ENCODE data around the gene USP2.

Gene USP2

DNA sequence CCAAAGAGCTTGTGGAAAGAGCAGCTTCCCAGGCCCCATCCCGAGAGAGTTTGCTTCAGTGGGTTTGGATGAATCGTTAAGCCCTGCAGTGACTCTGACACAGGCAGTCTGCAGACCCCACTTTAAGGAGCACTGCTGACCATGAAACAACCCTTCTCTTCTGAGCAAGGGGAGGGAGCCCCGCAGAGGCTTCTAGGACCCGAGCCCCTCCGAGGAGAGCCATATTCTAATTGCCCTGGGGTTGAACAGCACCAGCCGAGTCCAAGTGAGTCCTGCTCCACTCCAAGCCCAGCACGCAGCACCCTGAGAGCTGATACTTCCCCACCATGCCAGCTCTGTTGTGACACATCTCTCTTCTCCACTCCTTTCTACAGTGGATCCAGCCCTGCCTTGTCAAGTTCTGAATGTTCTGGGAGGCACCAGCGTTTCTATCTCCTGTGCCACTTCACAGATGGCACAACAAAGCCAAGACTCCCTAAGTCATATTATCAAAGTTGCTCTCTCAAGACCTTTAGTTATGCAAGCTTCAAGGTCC lies 10.4 kb downstream of the USP2 start:
- Histone ChIP-seq H3K27me3 (ENCODE audit: low read length) (no peaks in the 10 kb centered on the region), H3K79me2 (ENCODE audit: insufficient read depth, low read length) (no peaks in the 10 kb centered on the region), H3K9me3 (ENCODE audit: insufficient read depth, low read length) (no peaks in the 10 kb centered on the region), H3K36me3 (ENCODE audit: low read length) (no peaks in the 10 kb centered on the region), H3K27ac (ENCODE audit: low read depth, low read length) (no peak overlapping the region), H3K9ac (ENCODE audit: low read length) (no peak overlapping the region), H3K9me2 (replicated peaks; ENCODE audit: insufficient read depth, low read length) (no peaks in the 10 kb centered on the region), H2AFZ (ENCODE audit: low read depth, low read length, severe bottlenecking) (no peak overlapping the region), H3K4me2 (ENCODE audit: low read depth, low read length, poor library complexity, severe bottlenecking) (no peak overlapping the region), H4K20me1 (ENCODE audit: low read depth, low read length) (no peaks in the 10 kb centered on the region), H3K4me3 (ENCODE audit: insufficient read depth, low read length, poor library complexity, severe bottlenecking) (no peak overlapping the region), H3F3A (ENCODE audit: insufficient read depth) (no peaks in the 10 kb centered on the region)
- TF ChIP-seq, protein P1, sequence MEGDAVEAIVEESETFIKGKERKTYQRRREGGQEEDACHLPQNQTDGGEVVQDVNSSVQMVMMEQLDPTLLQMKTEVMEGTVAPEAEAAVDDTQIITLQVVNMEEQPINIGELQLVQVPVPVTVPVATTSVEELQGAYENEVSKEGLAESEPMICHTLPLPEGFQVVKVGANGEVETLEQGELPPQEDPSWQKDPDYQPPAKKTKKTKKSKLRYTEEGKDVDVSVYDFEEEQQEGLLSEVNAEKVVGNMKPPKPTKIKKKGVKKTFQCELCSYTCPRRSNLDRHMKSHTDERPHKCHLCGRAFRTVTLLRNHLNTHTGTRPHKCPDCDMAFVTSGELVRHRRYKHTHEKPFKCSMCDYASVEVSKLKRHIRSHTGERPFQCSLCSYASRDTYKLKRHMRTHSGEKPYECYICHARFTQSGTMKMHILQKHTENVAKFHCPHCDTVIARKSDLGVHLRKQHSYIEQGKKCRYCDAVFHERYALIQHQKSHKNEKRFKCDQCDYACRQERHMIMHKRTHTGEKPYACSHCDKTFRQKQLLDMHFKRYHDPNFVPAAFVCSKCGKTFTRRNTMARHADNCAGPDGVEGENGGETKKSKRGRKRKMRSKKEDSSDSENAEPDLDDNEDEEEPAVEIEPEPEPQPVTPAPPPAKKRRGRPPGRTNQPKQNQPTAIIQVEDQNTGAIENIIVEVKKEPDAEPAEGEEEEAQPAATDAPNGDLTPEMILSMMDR (IDR thresholded peaks at IDR 0.05; ENCODE audit: insufficient read depth, low read length, poor library complexity, severe bottlenecking): no peak
- TF ChIP-seq EZH2phosphoT487 (conservative IDR thresholded peaks at IDR 0.05; ENCODE audit: low read length): no peak

GRCh38 chr11:119370486-119371046 lies 10.9 kb downstream of the USP2 start:
- Histone ChIP-seq H3K9me2 (replicated peaks; ENCODE audit: insufficient read depth, low read length) (no peaks in the 10 kb centered on the region), H3K4me2 (ENCODE audit: low read depth, low read length, poor library complexity, severe bottlenecking) (no peak overlapping the region), H2AFZ (ENCODE audit: low read depth, low read length, severe bottlenecking) (no peak overlapping the region), H3K27ac (ENCODE audit: low read depth, low read length) (no peak overlapping the region), H3K9me3 (ENCODE audit: insufficient read depth, low read length) (no peaks in the 10 kb centered on the region), H3K36me3 (ENCODE audit: low read length) (no peaks in the 10 kb centered on the region), H4K20me1 (ENCODE audit: low read depth, low read length) (no peaks in the 10 kb centered on the region), H3K79me2 (ENCODE audit: insufficient read depth, low read length) (no peaks in the 10 kb centered on the region), H3K27me3 (ENCODE audit: low read length) (no peaks in the 10 kb centered on the region), H3K4me3 (ENCODE audit: insufficient read depth, low read length, poor library complexity, severe bottlenecking) (no peak overlapping the region), H3K9ac (ENCODE audit: low read length) (no peak overlapping the region), H3F3A (ENCODE audit: insufficient read depth) (no peaks in the 10 kb centered on the region)
- TF ChIP-seq EZH2phosphoT487 (conservative IDR thresholded peaks at IDR 0.05; ENCODE audit: low read length): no peak
- TF ChIP-seq, protein P1 (IDR thresholded peaks at IDR 0.05; ENCODE audit: insufficient read depth, low read length, poor library complexity, severe bottlenecking): no peak

DNA sequence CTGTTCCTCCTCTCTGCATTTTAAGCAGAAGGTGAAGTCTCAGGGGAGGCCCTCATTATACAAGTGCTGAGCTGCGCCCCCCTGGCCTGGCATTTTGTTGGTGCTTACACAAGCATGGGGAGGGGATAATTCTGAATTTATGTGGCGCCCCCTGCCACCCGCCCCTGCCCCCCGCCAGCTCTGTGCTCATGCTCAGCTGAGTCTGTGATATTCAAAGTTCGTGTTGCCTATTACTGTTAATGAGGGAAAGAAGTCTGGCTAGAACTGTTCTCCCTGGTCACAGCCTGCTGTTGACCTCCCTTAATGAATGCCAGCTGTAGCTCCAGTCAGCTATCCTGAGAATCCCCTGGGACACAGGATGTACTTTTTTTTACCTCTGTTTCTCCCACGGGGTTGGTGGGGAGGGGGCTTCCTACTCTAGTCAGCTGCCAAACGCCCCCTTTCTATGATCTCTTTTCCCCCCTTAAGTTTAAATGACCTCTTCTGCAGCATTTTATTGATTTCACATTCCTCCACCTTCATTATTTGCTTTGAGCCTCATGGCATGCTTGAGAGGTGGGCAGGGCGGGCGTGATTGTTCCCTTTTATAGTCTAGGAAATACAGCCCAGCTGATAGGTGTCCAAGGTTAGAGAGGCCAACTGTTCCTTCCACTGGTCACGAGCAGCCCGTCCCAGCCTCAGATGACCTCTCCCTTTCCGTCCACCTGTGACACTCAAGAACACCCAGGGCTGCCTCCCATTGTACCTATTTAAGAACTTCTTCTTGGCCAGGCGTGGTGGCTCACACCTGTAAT lies 12.2 kb downstream of the USP2 start:
- no peaks in the 10 kb centered on the region for H3K36me3 ChIP-seq (ENCODE audit: low read length)
- H3K9ac ChIP-seq (ENCODE audit: low read length): no peak overlapping the region
- H3K27me3 ChIP-seq (ENCODE audit: low read length): no peaks in the 10 kb centered on the region
- no peaks in the 10 kb centered on the region for H3F3A ChIP-seq (ENCODE audit: insufficient read depth)
- H3K27ac ChIP-seq (ENCODE audit: low read depth, low read length): no peak overlapping the region
- H3K79me2 ChIP-seq (ENCODE audit: insufficient read depth, low read length): no peaks in the 10 kb centered on the region
- no peak overlapping the region for H3K4me2 ChIP-seq (ENCODE audit: low read depth, low read length, poor library complexity, severe bottlenecking)
- TF ChIP-seq, protein P1 (IDR thresholded peaks at IDR 0.05; ENCODE audit: insufficient read depth, low read length, poor library complexity, severe bottlenecking): no peak
- no peak for TF ChIP-seq EZH2phosphoT487 (conservative IDR thresholded peaks at IDR 0.05; ENCODE audit: low read length)
- H3K4me3 ChIP-seq (ENCODE audit: insufficient read depth, low read length, poor library complexity, severe bottlenecking): no peak overlapping the region
- H3K9me3 ChIP-seq (ENCODE audit: insufficient read depth, low read length): no peaks in the 10 kb centered on the region
- no peaks in the 10 kb centered on the region for H3K9me2 ChIP-seq (replicated peaks; ENCODE audit: insufficient read depth, low read length)
- no peak overlapping the region for H2AFZ ChIP-seq (ENCODE audit: low read depth, low read length, severe bottlenecking)
- no peaks in the 10 kb centered on the region for H4K20me1 ChIP-seq (ENCODE audit: low read depth, low read length)
